Kidney (tissue), 14 donors: Measurements from ENCODE around the gene RNF144B. TPM values are rescaled to one million over a fixed set of nuclear protein-coding genes. Genes with fewer than 3 reads are reported as not detected.

Experiments
- DNase-seq, 5 donors: peaks; one replicate each; pipeline ENCODE4 v3.0.0-alpha.2; 2013 to 2020
- FAIRE-seq: peaks from 2 replicates; lab custom pipeline; 2012; peaks lifted over from hg19 to GRCh38; lab: Jason Lieb, UNC
- H3K27ac ChIP-seq, 2 donors: one replicate each; pipeline ENCODE4 v1.7.0; 2013; ENCODE audit warnings: low read depth in 2 of 2, low read length in 2 of 2, inconsistent platforms in 1 of 2
- H3K27me3 ChIP-seq: one replicate; pipeline ENCODE4 v1.7.1; 2013; ENCODE audit warnings: low read length, inconsistent platforms; ENCODE audit not compliant: control insufficient read depth, insufficient read depth
- H3K36me3 ChIP-seq, 3 donors: one replicate each; pipeline versions ENCODE4 v1.7.0 to v1.7.1; 2013; ENCODE audit warnings: low read length in 3 of 3, control low read depth in 1 of 3, inconsistent platforms in 1 of 3; ENCODE audit not compliant: insufficient read depth in 3 of 3, control insufficient read depth in 2 of 3
- H3K4me1 ChIP-seq, 3 donors: one replicate each; pipeline versions ENCODE4 v1.7.0 to v1.7.1; 2013; ENCODE audit warnings: low read length in 3 of 3, inconsistent platforms in 1 of 3, low read depth in 1 of 3; ENCODE audit not compliant: control insufficient read depth in 2 of 3, insufficient read depth in 2 of 3
- H3K4me3 ChIP-seq, 3 donors: one replicate each; pipeline versions ENCODE4 v1.7.0 to v1.8.1; 2013; ENCODE audit warnings: low read length in 3 of 3, control low read depth in 1 of 3, inconsistent platforms in 1 of 3
- H3K9ac ChIP-seq, 3 donors: one replicate each; pipeline versions ENCODE4 v1.7.0 to v1.7.1; 2013; ENCODE audit warnings: low read length in 3 of 3, control low read depth in 1 of 3, inconsistent platforms in 1 of 3
- H3K9me3 ChIP-seq, 3 donors: one replicate each; pipeline versions ENCODE4 v1.7.0 to v1.7.1; 2013; ENCODE audit warnings: low read length in 3 of 3, control low read depth in 1 of 3, inconsistent platforms in 1 of 3; ENCODE audit not compliant: control insufficient read depth in 2 of 3, insufficient read depth in 1 of 3
- intact Hi-C: fragments of 100-400 bp; cut with DNase I; formaldehyde crosslinking; loops from one replicate; pipeline ENCODE4 v1.11.1; 2022
- polyA plus RNA-seq: library from polyadenylated mRNA; stranded (reverse); fragments of 350-450 nt; fragmentation: Illumina TruSeq; extraction: RNeasy Lipid Tissue Mini Kit (QIAGEN cat#74804); gene quantifications from one replicate; pipeline ENCODE4 v1.2.3, GENCODE V29; 2014; ENCODE audit warnings: low read depth, low replicate concordance; ENCODE audit not compliant: insufficient read depth
- total RNA-seq: library from RNA; stranded (reverse); fragmentation: NEBNext Ultra II Directional; extraction: Animal tissue kit (Norgen Biotek cat#: 25700); gene quantifications from one replicate; pipeline ENCODE4 v1.2.1, GENCODE V29; 2021
- TF ChIP-seq, protein P1 (sequence below): IDR thresholded peaks from 3 replicates; pipeline ENCODE4 v1.5.1; 2012; ENCODE audit warnings: mild to moderate bottlenecking, moderate library complexity, borderline replicate concordance; ENCODE audit not compliant: insufficient read depth; ENCODE audit errors: extremely low read depth
- donor health status: control.
- donor health status: control.
- donor health status: control.
- donor health status: control.
- donor health status: control.
- donor health status: DM: yes; HTN: yes; CAD: no.
- donor health status: Normal renal cell carcinoma (clear cell type).

Gene RNF144B
- total and polyA plus RNA-seq, 2 donors from 2014 or later: 9.4 to 153 TPM

DNA sequence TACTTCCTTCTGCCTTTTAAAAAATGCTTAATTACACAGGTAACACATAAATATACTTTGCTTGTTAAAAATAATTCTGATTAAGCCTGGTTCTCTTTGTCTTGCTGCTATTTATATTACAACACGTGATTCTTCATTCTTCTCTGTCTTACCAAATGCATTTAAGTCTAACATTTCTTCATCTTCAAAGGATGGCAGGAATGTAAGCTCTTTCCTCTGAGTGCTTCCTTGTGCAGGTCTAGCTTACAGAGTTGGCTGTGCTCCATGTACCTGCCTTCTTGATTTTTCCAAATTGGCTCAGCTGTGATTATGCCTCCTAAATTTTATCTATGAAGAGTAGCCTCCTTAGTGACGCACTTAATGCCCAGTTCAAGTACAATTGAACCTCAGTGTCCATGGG, 44.4 kb downstream of the RNF144B start:
- Histone ChIP-seq H3K9me3 (no peaks in the 10 kb centered on the region), H3K27me3 (no peaks in the 10 kb centered on the region), H3K36me3 (no peaks in the 10 kb centered on the region), H3K4me1 (peaks cover 0 to 6% (median 0%) of the 10 kb centered on the region in 3 donors), H3K27ac (no peak overlapping the region), H3K9ac (no peak overlapping the region), H3K4me3 (no peak overlapping the region)
- intact Hi-C loops: no loop called here
- DNase-seq (no peak), FAIRE-seq (no peak)
- TF ChIP-seq, protein P1, sequence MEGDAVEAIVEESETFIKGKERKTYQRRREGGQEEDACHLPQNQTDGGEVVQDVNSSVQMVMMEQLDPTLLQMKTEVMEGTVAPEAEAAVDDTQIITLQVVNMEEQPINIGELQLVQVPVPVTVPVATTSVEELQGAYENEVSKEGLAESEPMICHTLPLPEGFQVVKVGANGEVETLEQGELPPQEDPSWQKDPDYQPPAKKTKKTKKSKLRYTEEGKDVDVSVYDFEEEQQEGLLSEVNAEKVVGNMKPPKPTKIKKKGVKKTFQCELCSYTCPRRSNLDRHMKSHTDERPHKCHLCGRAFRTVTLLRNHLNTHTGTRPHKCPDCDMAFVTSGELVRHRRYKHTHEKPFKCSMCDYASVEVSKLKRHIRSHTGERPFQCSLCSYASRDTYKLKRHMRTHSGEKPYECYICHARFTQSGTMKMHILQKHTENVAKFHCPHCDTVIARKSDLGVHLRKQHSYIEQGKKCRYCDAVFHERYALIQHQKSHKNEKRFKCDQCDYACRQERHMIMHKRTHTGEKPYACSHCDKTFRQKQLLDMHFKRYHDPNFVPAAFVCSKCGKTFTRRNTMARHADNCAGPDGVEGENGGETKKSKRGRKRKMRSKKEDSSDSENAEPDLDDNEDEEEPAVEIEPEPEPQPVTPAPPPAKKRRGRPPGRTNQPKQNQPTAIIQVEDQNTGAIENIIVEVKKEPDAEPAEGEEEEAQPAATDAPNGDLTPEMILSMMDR: no peak

DNA sequence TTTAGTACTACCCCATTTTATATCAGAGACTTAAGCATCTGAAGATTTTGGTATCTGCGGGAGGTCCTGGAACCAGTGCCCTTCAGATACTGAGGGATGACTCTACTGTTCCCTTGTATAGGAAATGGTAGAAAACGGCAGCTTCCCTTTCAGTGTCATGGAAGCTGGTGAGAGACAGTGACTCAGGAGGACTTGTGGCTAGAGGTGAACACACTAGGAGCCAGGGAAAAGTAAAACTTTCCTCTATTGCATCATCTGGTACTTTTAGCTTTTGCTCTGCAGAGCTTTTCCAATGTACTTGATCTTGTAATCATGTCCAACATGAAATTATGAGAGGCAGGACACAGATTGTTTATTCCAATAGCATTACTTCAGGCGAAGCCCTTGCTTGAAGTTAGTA, 45.0 kb downstream of the RNF144B start:
- H3K27ac ChIP-seq: no peak overlapping the region
- DNase-seq (no peak), FAIRE-seq (no peak)
- TF ChIP-seq, protein P1: no peak
- no peaks in the 10 kb centered on the region for H3K36me3 ChIP-seq
- H3K4me1 ChIP-seq: peaks cover 0 to 6% (median 0%) of the 10 kb centered on the region in 3 donors
- intact Hi-C loops: no loop called here
- H3K9ac ChIP-seq: no peak overlapping the region
- H3K9me3 ChIP-seq: no peaks in the 10 kb centered on the region
- no peaks in the 10 kb centered on the region for H3K27me3 ChIP-seq
- no peak overlapping the region for H3K4me3 ChIP-seq

DNA sequence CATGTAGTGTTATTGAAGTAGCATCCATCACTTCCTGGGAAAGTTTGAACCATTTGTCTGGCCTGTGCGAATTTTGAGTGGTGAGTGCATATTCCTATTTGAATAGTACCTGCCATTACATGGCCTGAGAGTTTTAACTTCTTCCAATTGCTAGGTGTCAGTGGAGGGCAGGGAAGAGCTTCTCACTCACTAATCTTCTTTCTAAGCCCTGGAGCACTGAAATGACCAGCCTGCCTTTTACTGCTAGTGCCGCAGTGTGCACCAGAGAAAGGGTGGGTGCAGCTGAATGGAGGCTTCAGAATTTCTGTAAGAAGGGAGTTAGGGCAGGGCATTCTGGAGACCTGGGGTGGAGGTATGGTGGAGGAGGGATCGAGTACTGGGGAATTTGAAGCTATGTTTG, 45.5 kb downstream of the RNF144B start:
- TF ChIP-seq, protein P1: no peak
- intact Hi-C loops: no loop called here

DNA sequence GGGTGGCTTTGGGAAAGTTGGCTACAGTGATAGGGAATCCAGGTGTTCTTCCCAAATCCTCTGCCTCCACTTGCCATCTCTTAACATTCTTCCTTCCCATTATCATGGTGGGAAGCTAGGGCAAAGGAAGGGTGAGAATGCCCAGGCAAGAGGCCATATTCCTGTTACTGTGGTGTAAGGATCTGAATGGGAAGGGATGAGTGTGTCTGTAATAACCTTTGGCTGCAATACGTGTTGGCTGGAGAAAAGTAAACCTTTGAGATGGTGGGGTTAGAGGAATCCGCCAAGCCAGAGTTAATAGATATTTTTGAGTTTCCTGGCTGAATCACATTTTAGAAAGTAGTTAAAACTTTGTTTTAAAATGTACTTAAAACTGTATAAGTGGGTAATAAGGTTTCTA, 45.9 kb downstream of the RNF144B start:
- H3K4me3 ChIP-seq: no peak overlapping the region
- H3K4me1 ChIP-seq: peaks cover 0 to 6% (median 0%) of the 10 kb centered on the region in 3 donors
- intact Hi-C loops: no loop called here
- DNase-seq (no peak), FAIRE-seq (no peak)
- H3K9me3 ChIP-seq: no peaks in the 10 kb centered on the region
- no peaks in the 10 kb centered on the region for H3K27me3 ChIP-seq
- H3K27ac ChIP-seq: no peak overlapping the region
- H3K36me3 ChIP-seq: no peaks in the 10 kb centered on the region
- TF ChIP-seq, protein P1: no peak
- H3K9ac ChIP-seq: no peak overlapping the region

More for the DNA sequence above, 45.5 kb downstream of the RNF144B start:
- H3K36me3 ChIP-seq: no peaks in the 10 kb centered on the region
- no peak overlapping the region for H3K4me3 ChIP-seq
- DNase-seq (no peak), FAIRE-seq (no peak)
- H3K27me3 ChIP-seq: no peaks in the 10 kb centered on the region
- H3K27ac ChIP-seq: no peak overlapping the region
- peaks cover 0 to 6% (median 0%) of the 10 kb centered on the region in 3 donors for H3K4me1 ChIP-seq
- no peak overlapping the region for H3K9ac ChIP-seq
- no peaks in the 10 kb centered on the region for H3K9me3 ChIP-seq
